SK-N-MC (cell line): Measurements from ENCODE around the gene RIPOR1.

ENCODE experiments used
- EZH2 ChIP-seq: fragments of 200-600 bp; sonication (generic); IDR thresholded peaks from one replicate; pipeline ENCODE4 v1.6.1; 2017; ENCODE audit warnings: antibody characterized with exemption
- FOXP2 ChIP-seq: optimal IDR thresholded peaks from 2 replicates; pipeline ENCODE3; 2011; ENCODE audit warnings: mild to moderate bottlenecking, moderate library complexity; ENCODE audit not compliant: insufficient read depth; ENCODE audit errors: extremely low read length, control extremely low read depth
- POLR2AphosphoS5 ChIP-seq: IDR thresholded peaks from 2 replicates; pipeline ENCODE4 v1.6.1; 2012; ENCODE audit warnings: mild to moderate bottlenecking, low read depth, low read length, borderline replicate concordance

- TF ChIP-seq EZH2 (no peak), POLR2AphosphoS5 (no peak), FOXP2 (no peak)
These were observed 15.8 kb downstream of the RIPOR1 start for GRCh38 chr16:67544329-67544841.
